SK-N-SH (cell line): ENCODE results near the gene TSGA10IP. TPM values are rescaled to one million over a fixed set of nuclear protein-coding genes. Genes with fewer than 3 reads are reported as not detected.

ENCODE experiments used
- CTCF ChIA-PET: fragments of 300-600, 350-600 bp; formaldehyde crosslinking; extraction: SDS; loops from one replicate; lab custom pipeline; 2021; lab: Yijun Ruan, JAX
- POLR2A ChIA-PET: fragments of 350-600 bp; sonication (Branson Sonifier 250); formaldehyde crosslinking; extraction: SDS; loops from one replicate; lab custom pipeline; 2020; ENCODE audit warnings: antibody characterized with exemption, inconsistent platforms; lab: Yijun Ruan, JAX
- DNase-seq: peaks from one replicate; pipeline ENCODE4 v3.0.0; 2012
- H2AFZ ChIP-seq: fragments of 200-600 bp; sonication (generic); 2 replicates; pipeline ENCODE4 v1.8.1; 2016; ENCODE audit warnings: antibody characterized with exemption, mild to moderate bottlenecking, low read depth
- H3F3A ChIP-seq: fragments of 200-600 bp; sonication (generic); replicated peaks from 2 replicates; pipeline ENCODE3; 2016; ENCODE audit warnings: antibody characterized with exemption, mild to moderate bottlenecking; ENCODE audit not compliant: insufficient read depth
- H3K27ac ChIP-seq, 2 experiments: fragments of 200-500 bp in 1 of 2; fragments of 200-600 bp in 1 of 2; sonication (Bioruptor generic) in 1 of 2; sonication (generic), shearing (Covaris generic) in 1 of 2; 2 replicates each; pipeline versions ENCODE4 v1.5.1 to v1.6.1; 2014 to 2016; ENCODE audit warnings: low read depth in 2 of 2, inconsistent platforms in 1 of 2, low read length in 1 of 2, mild to moderate bottlenecking in 1 of 2, mixed read lengths in 1 of 2
- H3K27me3 ChIP-seq: fragments of 200-600 bp; sonication (generic), shearing (Covaris generic); 2 replicates; pipeline ENCODE4 v1.6.1; 2016; ENCODE audit warnings: mixed run types; ENCODE audit not compliant: insufficient read depth
- H3K36me3 ChIP-seq, 2 experiments: fragments of 200-500 bp in 1 of 2; fragments of 200-600 bp in 1 of 2; sonication (Bioruptor generic) in 1 of 2; sonication (generic) in 1 of 2; replicated peaks in 1 of 2; 2 replicates each; pipeline versions ENCODE3 to v1.5.1; 2014 to 2016; ENCODE audit warnings: low read length in 1 of 2, mild to moderate bottlenecking in 1 of 2; ENCODE audit not compliant: insufficient read depth in 2 of 2, control insufficient read depth in 1 of 2
- H3K4me1 ChIP-seq, 2 experiments: fragments of 200-500 bp in 1 of 2; fragments of 200-600 bp in 1 of 2; sonication (Bioruptor generic) in 1 of 2; sonication (generic), shearing (Covaris generic) in 1 of 2; 2 replicates each; pipeline versions ENCODE4 v1.5.1 to v1.6.1; 2014 to 2016; ENCODE audit warnings: low read depth in 1 of 2, low read length in 1 of 2, mixed run types in 1 of 2; ENCODE audit not compliant: insufficient read depth in 2 of 2, control insufficient read depth in 1 of 2
- H3K4me2 ChIP-seq: fragments of 200-600 bp; sonication (generic), shearing (Covaris generic); 2 replicates; pipeline ENCODE4 v1.6.1; 2017; ENCODE audit warnings: mixed run types
- H3K4me3 ChIP-seq, 2 experiments: fragments of 200-500 bp in 1 of 2; fragments of 200-600 bp in 1 of 2; sonication (Bioruptor generic) in 1 of 2; sonication (generic), shearing (Covaris generic) in 1 of 2; 2 replicates each; pipeline versions ENCODE4 v1.5.1 to v1.8.1; 2014 to 2016; ENCODE audit warnings: low read depth in 2 of 2, inconsistent platforms in 1 of 2, low read length in 1 of 2, mild to moderate bottlenecking in 1 of 2, mixed read lengths in 1 of 2, moderate library complexity in 1 of 2
- H3K79me2 ChIP-seq: fragments of 200-600 bp; sonication (generic); 2 replicates; pipeline ENCODE4 v1.8.1; 2017; ENCODE audit warnings: mild to moderate bottlenecking; ENCODE audit not compliant: insufficient read depth
- H3K9ac ChIP-seq: fragments of 200-600 bp; sonication (generic); 2 replicates; pipeline ENCODE4 v1.6.1; 2017; ENCODE audit warnings: mixed run types
- H3K9me2 ChIP-seq: fragments of 200-600 bp; sonication (generic); 2 replicates; pipeline ENCODE4 v1.6.1; 2017; ENCODE audit warnings: mixed run types
- H3K9me3 ChIP-seq: fragments of 200-600 bp; sonication (generic); 2 replicates; pipeline ENCODE4 v1.6.1; 2017; ENCODE audit warnings: mixed run types, mild to moderate bottlenecking, moderate library complexity
- H4K20me1 ChIP-seq: fragments of 200-600 bp; sonication (generic); 2 replicates; pipeline ENCODE4 v1.6.1; 2017; ENCODE audit warnings: mild to moderate bottlenecking, mixed run types; ENCODE audit not compliant: insufficient read depth
- ELF1 ChIP-seq: IDR thresholded peaks from 2 replicates; pipeline ENCODE4 v1.4.0; 2012
- FOXM1 ChIP-seq: IDR thresholded peaks from 2 replicates; pipeline ENCODE4 v1.4.0; 2012; ENCODE audit warnings: low read depth, mild to moderate bottlenecking
- GATA2 ChIP-seq: sonication (generic); formaldehyde crosslinking; IDR thresholded peaks from 2 replicates; pipeline ENCODE4 v1.5.0; 2020; ENCODE audit warnings: mild to moderate bottlenecking, missing genetic modification reagents
- JUND ChIP-seq: IDR thresholded peaks from 2 replicates; pipeline ENCODE4 v1.4.0; 2012
- MEF2A ChIP-seq: IDR thresholded peaks from 2 replicates; pipeline ENCODE4 v1.4.0; 2012; ENCODE audit warnings: low read depth, borderline replicate concordance
- MXI1 ChIP-seq: IDR thresholded peaks from 2 replicates; pipeline ENCODE4 v1.6.1; 2012; ENCODE audit warnings: mild to moderate bottlenecking, low read depth, low read length, improper control_type of control experiment
- NFIC ChIP-seq: IDR thresholded peaks from 2 replicates; pipeline ENCODE4 v1.4.0; 2012; ENCODE audit warnings: borderline replicate concordance
- POLR2AphosphoS5 ChIP-seq: IDR thresholded peaks from 2 replicates; pipeline ENCODE4 v1.6.1; 2012; ENCODE audit warnings: low read depth, low read length
- RAD21 ChIP-seq: IDR thresholded peaks from 2 replicates; pipeline ENCODE4 v1.6.1; 2012; ENCODE audit warnings: mild to moderate bottlenecking, low read length
- RCOR1 ChIP-seq: fragments of 150-350 bp; IDR thresholded peaks from 2 replicates; pipeline ENCODE4 v1.6.1; 2017; ENCODE audit warnings: antibody characterized with exemption, low read length
- RXRA ChIP-seq: IDR thresholded peaks from 2 replicates; pipeline ENCODE4 v1.4.0; 2012; ENCODE audit warnings: low read depth, mild to moderate bottlenecking, borderline replicate concordance
- SMC3 ChIP-seq: IDR thresholded peaks from 2 replicates; pipeline ENCODE4 v1.6.1; 2012; ENCODE audit warnings: low read depth, low read length, improper control_type of control experiment
- TAF1 ChIP-seq: IDR thresholded peaks from 2 replicates; pipeline ENCODE4 v1.6.1; 2012; ENCODE audit warnings: low read depth, mild to moderate bottlenecking, low read length, moderate library complexity, borderline replicate concordance
- WGBS: methylation state at CpG from one replicate; pipeline ENCODE4 v1.1.6; 2017; ENCODE audit warnings: low lambda C conversion rate; 5-methylcytosine and 5-hydroxymethylcytosine counted together
- polyA plus RNA-seq, 3 experiments: library from polyadenylated mRNA; depleted of rRNA; stranded (reverse); fragments of >200 nt; gene quantifications; 2 replicates each; pipeline ENCODE4 v1.2.3, GENCODE V29; 2012
- TF ChIP-seq, protein P1 (sequence below): IDR thresholded peaks from 2 replicates; pipeline ENCODE4 v1.4.0; 2012; ENCODE audit warnings: low read depth, borderline replicate concordance
- TF ChIP-seq, protein P2 (sequence below): fragments of 150-350 bp; IDR thresholded peaks from 2 replicates; pipeline ENCODE4 v1.6.1; 2017; ENCODE audit warnings: antibody characterized with exemption, low read length, low read depth, borderline replicate concordance
- TF ChIP-seq, protein P3 (sequence below): fragments of 200-600 bp; sonication (generic); IDR thresholded peaks from 2 replicates; pipeline ENCODE4 v1.6.1; 2017; ENCODE audit warnings: antibody characterized with exemption, mild to moderate bottlenecking, moderate library complexity

Gene TSGA10IP
- polyA plus RNA-seq, 1 of the 3 experiments (the other 2 are of a cell fraction): not detected

DNA sequence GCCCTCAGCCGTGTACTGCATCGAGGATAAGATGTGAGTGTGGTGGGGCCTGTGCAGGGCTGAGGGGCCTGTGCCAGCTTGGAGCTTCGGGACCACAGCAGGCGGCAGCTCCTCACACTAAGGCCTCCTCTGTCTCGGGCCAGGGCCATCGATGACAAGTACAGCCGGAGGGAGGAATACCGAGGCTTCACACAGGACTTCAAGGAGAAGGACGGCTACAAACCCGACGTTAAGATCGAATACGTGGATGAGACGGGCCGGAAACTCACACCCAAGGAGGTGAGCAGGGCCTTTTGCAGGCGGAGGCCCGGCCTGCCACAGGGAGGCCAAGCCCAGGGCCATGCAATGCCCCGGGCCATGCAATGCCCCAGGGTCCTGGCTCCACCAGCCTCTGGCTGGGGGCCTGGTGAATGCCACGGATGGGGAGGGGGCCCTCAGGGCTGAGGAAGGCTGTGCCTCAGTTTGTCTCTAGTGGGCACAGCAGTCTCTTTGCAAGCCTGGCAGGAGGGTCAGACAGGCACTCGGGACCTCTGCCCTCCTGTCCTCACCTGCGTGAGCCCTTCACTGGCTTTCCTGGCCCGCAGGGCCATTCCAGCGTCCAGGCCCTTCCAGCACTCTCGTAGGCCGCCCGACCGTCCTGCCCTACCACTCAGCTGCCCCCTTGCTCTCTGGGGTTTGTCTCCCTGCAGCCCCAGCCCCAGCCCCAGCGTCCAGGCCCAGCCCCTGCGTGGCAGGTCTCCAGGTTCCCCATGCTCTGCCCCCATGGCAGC lies 32.5 kb downstream of the TSGA10IP start:
- WGBS: 97% methylated on average over 25 of the region's 29 CpGs
- CTCF ChIA-PET: interaction anchor here (1.2 to 20.1 kb wide), 5 partner anchors 10 to 233 kb away, joined by 3 to 261 read pairs (median 4); partner anchors contain the start of genes CCDC85B, CTSW and FIBP

More for the DNA sequence above, 32.5 kb downstream of the TSGA10IP start:
- Histone ChIP-seq H3K36me3 (peaks cover 7 to 45% of the 10 kb centered on the region in 2 experiments), H3K9me2 (no peaks in the 10 kb centered on the region), H3K9ac (no peak overlapping the region), H3K27ac (no peak overlapping the region), H3K79me2 (no peaks in the 10 kb centered on the region), H4K20me1 (no peaks in the 10 kb centered on the region), H3F3A (peaks cover 10% of the 10 kb centered on the region), H2AFZ (no peak overlapping the region), H3K9me3 (no peaks in the 10 kb centered on the region), H3K4me1 (no peaks in the 10 kb centered on the region), H3K27me3 (no peaks in the 10 kb centered on the region), H3K4me3 (no peak overlapping the region), H3K4me2 (no peak overlapping the region)
- POLR2A ChIA-PET: no interaction called here
- peak; percentile 12 for DNase-seq
- TF ChIP-seq JUND (no peak), RAD21 (no peak), GATA2 (CRISPR knock-in tag) (no peak), TAF1 (no peak), SMC3 (no peak), RCOR1 (no peak), FOXM1 (no peak), MEF2A (no peak), POLR2AphosphoS5 (no peak), NFIC (no peak), MXI1 (no peak), ELF1 (no peak), RXRA (no peak)
- TF ChIP-seq, protein P1, sequence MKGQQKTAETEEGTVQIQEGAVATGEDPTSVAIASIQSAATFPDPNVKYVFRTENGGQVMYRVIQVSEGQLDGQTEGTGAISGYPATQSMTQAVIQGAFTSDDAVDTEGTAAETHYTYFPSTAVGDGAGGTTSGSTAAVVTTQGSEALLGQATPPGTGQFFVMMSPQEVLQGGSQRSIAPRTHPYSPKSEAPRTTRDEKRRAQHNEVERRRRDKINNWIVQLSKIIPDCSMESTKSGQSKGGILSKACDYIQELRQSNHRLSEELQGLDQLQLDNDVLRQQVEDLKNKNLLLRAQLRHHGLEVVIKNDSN: no peak
- TF ChIP-seq, protein P2, sequence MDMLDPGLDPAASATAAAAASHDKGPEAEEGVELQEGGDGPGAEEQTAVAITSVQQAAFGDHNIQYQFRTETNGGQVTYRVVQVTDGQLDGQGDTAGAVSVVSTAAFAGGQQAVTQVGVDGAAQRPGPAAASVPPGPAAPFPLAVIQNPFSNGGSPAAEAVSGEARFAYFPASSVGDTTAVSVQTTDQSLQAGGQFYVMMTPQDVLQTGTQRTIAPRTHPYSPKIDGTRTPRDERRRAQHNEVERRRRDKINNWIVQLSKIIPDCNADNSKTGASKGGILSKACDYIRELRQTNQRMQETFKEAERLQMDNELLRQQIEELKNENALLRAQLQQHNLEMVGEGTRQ: no peak
- TF ChIP-seq, protein P3, sequence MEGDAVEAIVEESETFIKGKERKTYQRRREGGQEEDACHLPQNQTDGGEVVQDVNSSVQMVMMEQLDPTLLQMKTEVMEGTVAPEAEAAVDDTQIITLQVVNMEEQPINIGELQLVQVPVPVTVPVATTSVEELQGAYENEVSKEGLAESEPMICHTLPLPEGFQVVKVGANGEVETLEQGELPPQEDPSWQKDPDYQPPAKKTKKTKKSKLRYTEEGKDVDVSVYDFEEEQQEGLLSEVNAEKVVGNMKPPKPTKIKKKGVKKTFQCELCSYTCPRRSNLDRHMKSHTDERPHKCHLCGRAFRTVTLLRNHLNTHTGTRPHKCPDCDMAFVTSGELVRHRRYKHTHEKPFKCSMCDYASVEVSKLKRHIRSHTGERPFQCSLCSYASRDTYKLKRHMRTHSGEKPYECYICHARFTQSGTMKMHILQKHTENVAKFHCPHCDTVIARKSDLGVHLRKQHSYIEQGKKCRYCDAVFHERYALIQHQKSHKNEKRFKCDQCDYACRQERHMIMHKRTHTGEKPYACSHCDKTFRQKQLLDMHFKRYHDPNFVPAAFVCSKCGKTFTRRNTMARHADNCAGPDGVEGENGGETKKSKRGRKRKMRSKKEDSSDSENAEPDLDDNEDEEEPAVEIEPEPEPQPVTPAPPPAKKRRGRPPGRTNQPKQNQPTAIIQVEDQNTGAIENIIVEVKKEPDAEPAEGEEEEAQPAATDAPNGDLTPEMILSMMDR: no peak
